ENCODE measurements around the gene TMCC2. TPM values are rescaled to one million over a fixed set of nuclear protein-coding genes. Genes with fewer than 3 reads are reported as not detected.

The TMCC2 gene
- total and polyA plus RNA-seq, 10 donors: 0.74 to 146 (median 7.7) TPM

GRCh38 chr1:205220421-205220820 is 7.3 kb upstream of the TMCC2 start:
- no peak for TF ChIP-seq POLR2A (IDR thresholded peaks at IDR 0.05)
- no peak for TF ChIP-seq CTCF (IDR thresholded peaks at IDR 0.05 in 8 of 11, conservative IDR thresholded peaks at IDR 0.05 in 3 of 11)
- TF ChIP-seq POLR2AphosphoS5 (IDR thresholded peaks at IDR 0.05): no peak
- peaks cover 0 to under 1% (median 0%) of the 10 kb centered on the region in 6 donors for H3K4me1 ChIP-seq
- H3K4me3 ChIP-seq: no peak overlapping the region
- 53 to 71% (median 61%) methylated on average over 2 of the region's 2 CpGs for WGBS, 5 donors
- intact Hi-C loops (cut with DNase I; ENCODE audit: low total_unique reads): loop anchor here (10.0 kb wide), 1 partner anchor 96 kb away; the partner anchor contains the start of gene RBBP5
- H3K9me3 ChIP-seq: no peaks in the 10 kb centered on the region
- no peak for DNase-seq
- H3K27ac ChIP-seq: no peak overlapping the region
- peaks cover 0 to 14% (median 0%) of the 10 kb centered on the region in 7 donors for H3K27me3 ChIP-seq (replicated peaks in 1 of 7)
- no peaks in the 10 kb centered on the region for H3K36me3 ChIP-seq

GRCh38 chr1:205224736-205225135 is 3.0 kb upstream of the TMCC2 start:
- Histone ChIP-seq H3K9me3 (no peaks in the 10 kb centered on the region), H3K27me3 (replicated peaks in 1 of 7) (peaks cover 0 to 40% (median 0%) of the 10 kb centered on the region in 7 donors), H3K4me1 (peaks cover 8 to 33% (median 22%) of the 10 kb centered on the region in 6 donors), H3K27ac (no peak overlapping the region), H3K36me3 (no peaks in the 10 kb centered on the region), H3K4me3 (no peak overlapping the region)
- intact Hi-C loops (cut with DNase I; ENCODE audit: low total_unique reads): loop anchor here (10.0 kb wide), 1 partner anchor 100 kb away; the partner anchor contains the start of gene RBBP5
- TF ChIP-seq POLR2AphosphoS5 (IDR thresholded peaks at IDR 0.05): no peak
- TF ChIP-seq POLR2A (IDR thresholded peaks at IDR 0.05): no peak
- no peak for TF ChIP-seq CTCF (IDR thresholded peaks at IDR 0.05 in 8 of 11, conservative IDR thresholded peaks at IDR 0.05 in 3 of 11)
- DNase-seq: no peak

GRCh38 chr1:205225901-205226765 is 1.6 kb upstream of the TMCC2 start:
- no peaks in the 10 kb centered on the region for H3K36me3 ChIP-seq
- DNase-seq: no peak
- H3K4me1 ChIP-seq: peaks cover 12 to 43% (median 30%) of the 10 kb centered on the region in 6 donors
- H3K4me3 ChIP-seq: no peak overlapping the region
- intact Hi-C loops (cut with DNase I; ENCODE audit: low total_unique reads): loop anchor here (10.0 kb wide), 1 partner anchor 101 kb away; the partner anchor contains the start of gene RBBP5
- WGBS, 5 donors: 64 to 74% (median 66%) methylated on average over 11 of the region's 11 CpGs
- H3K27ac ChIP-seq: no peak overlapping the region
- H3K9me3 ChIP-seq: no peaks in the 10 kb centered on the region
- no peak for TF ChIP-seq POLR2A (IDR thresholded peaks at IDR 0.05)
- no peak for TF ChIP-seq POLR2AphosphoS5 (IDR thresholded peaks at IDR 0.05)
- no peak for TF ChIP-seq CTCF (IDR thresholded peaks at IDR 0.05 in 8 of 11, conservative IDR thresholded peaks at IDR 0.05 in 3 of 11)
- H3K27me3 ChIP-seq (replicated peaks in 1 of 7): peaks cover 0 to 39% (median 0%) of the 10 kb centered on the region in 7 donors

All from spleen (tissue), 11 donors.